ENCODE data around the gene ARMH3.

GRCh38 chr10:101995451-101996063 is 60.4 kb downstream of the ARMH3 start:
- TF ChIP-seq CTCF (IDR thresholded peaks at IDR 0.05) (no peak), SIN3A (IDR thresholded peaks at IDR 0.05; ENCODE audit: borderline replicate concordance, insufficient read depth, low read depth, low read length) (no peak)

All from Panc1 (cell line).